Measurements from ENCODE around the gene LRCH1.
A peak's percentile ranks its signal among the peaks of the same experiment; 100 is the strongest.

The LRCH1 gene

GRCh38 chr13:46535002-46535401, 18.0 kb upstream of the LRCH1 start:
- DNase-seq, result no peak

GRCh38 chr13:46535825-46536224, 17.1 kb upstream of the LRCH1 start:
- DNase-seq, result no peak

GRCh38 chr13:46536341-46536740, 16.6 kb upstream of the LRCH1 start:
- DNase-seq, result no peak

- DNase-seq, result no peak
Measured at GRCh38 chr13:46539231-46539630, 13.7 kb upstream of the LRCH1 start.

GRCh38 chr13:46541210-46541609, 11.8 kb upstream of the LRCH1 start:
- no peak for DNase-seq

- no peak for DNase-seq
Measured at GRCh38 chr13:46542833-46543232, 10.1 kb upstream of the LRCH1 start.

GRCh38 chr13:46543287-46543686, 9.7 kb upstream of the LRCH1 start:
- DNase-seq, result no peak

GRCh38 chr13:46544208-46544607, 8.8 kb upstream of the LRCH1 start:
- no peak for DNase-seq

GRCh38 chr13:46544811-46545210, 8.2 kb upstream of the LRCH1 start:
- no peak for DNase-seq

- DNase-seq, result no peak
Measured at GRCh38 chr13:46546084-46546768, 6.7 kb upstream of the LRCH1 start.

- DNase-seq, result no peak
Measured at GRCh38 chr13:46550822-46551221, 2.1 kb upstream of the LRCH1 start.

GRCh38 chr13:46551410-46552302, 1.3 kb upstream of the LRCH1 start:
- DNase-seq, result peak; percentile 56

- no peak for DNase-seq
Measured at GRCh38 chr13:46552303-46552682, 677 bp upstream of the LRCH1 start.

- DNase-seq, result no peak
Measured at GRCh38 chr13:46553521-46553885, 533 bp downstream of the LRCH1 start.

- peak; percentile 55 for DNase-seq
Measured at GRCh38 chr13:46553886-46554858, 1.2 kb downstream of the LRCH1 start.

GRCh38 chr13:46554951-46555350, 2.0 kb downstream of the LRCH1 start:
- DNase-seq, result no peak

- DNase-seq, result no peak
Measured at GRCh38 chr13:46555722-46556417, 2.9 kb downstream of the LRCH1 start.

- no peak for DNase-seq
Measured at GRCh38 chr13:46556418-46556779, 3.4 kb downstream of the LRCH1 start.

GRCh38 chr13:46559272-46559805, 6.4 kb downstream of the LRCH1 start:
- no peak for DNase-seq

- no peak for DNase-seq
Measured at GRCh38 chr13:46560778-46561177, 7.8 kb downstream of the LRCH1 start.

- no peak for DNase-seq
Measured at GRCh38 chr13:46561286-46561685, 8.3 kb downstream of the LRCH1 start.

GRCh38 chr13:46561691-46562090, 8.7 kb downstream of the LRCH1 start:
- no peak for DNase-seq

Measured in effector CD4-positive, alpha-beta T cell (primary cell).